WERI-Rb-1 (cell line): ENCODE results near the gene LRRC59.

Experiments
- DNase-seq: peaks from one replicate; pipeline ENCODE4 v3.0.0-alpha.2; 2020
- H3K27ac ChIP-seq: fragments of 250-450 bp; sonication (Bioruptor Pico); 2 replicates; pipeline ENCODE4 v1.5.1; 2020; ENCODE audit warnings: mild to moderate bottlenecking, moderate library complexity
- H3K27me3 ChIP-seq: fragments of 250-450 bp; sonication (Bioruptor Pico); 2 replicates; pipeline ENCODE4 v1.5.1; 2021; ENCODE audit warnings: mild to moderate bottlenecking, low read depth, moderate library complexity; ENCODE audit not compliant: insufficient read depth, severe bottlenecking
- H3K36me3 ChIP-seq: fragments of 250-450 bp; sonication (Bioruptor Pico); 2 replicates; pipeline ENCODE4 v1.5.1; 2020; ENCODE audit warnings: mild to moderate bottlenecking, moderate library complexity
- H3K4me3 ChIP-seq: 2 replicates; pipeline ENCODE4 v1.5.1; 2011; ENCODE audit warnings: low read depth, mild to moderate bottlenecking, control low read depth, low read length
- H3K9me3 ChIP-seq: fragments of 250-450 bp; sonication (Bioruptor Pico); 2 replicates; pipeline ENCODE4 v1.5.1; 2021; ENCODE audit warnings: mild to moderate bottlenecking, moderate library complexity; ENCODE audit not compliant: severe bottlenecking
- TF ChIP-seq, protein P1 (sequence below): IDR thresholded peaks from 2 replicates; pipeline ENCODE4 v1.5.1; 2011; ENCODE audit warnings: low read depth, mild to moderate bottlenecking, control low read depth, inconsistent platforms, low read length

Gene LRRC59

DNA sequence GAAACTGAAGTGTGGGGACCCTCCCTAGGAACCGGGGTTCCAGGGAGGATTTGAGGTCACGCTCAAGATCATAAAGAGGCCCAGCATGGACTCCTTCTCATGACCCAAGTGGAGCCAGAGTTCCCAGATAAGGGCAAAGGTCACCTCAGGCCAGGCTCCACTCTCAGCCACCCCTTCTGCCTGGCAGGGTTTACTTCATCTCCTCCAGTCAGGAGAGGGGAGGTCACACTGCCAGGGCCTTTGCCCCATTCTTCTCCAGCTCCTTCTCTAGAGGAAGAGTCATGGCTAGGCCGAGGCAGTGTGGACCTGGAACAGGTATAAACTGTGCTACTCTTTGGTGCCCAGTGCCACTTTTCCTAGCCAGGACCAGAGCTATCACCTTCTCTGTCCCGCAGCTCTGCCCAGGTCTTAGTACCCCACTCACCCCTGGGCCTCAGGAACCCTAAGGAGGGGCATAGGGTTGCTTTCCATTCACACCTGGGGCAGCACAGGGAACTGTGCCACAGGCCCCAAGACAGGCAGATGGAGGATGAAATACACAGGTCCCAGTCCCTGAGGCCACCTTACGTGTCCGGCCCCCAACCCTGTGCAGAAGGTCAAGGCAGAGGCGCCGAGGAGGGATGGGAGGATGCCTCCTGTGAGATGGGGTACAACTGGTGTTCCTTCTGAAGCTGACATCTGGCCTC lies 27.8 kb upstream of the LRRC59 start:
- H3K27ac ChIP-seq, result peak overlapping the region; percentile 77
- H3K27me3 ChIP-seq, result no peaks in the 10 kb centered on the region
- TF ChIP-seq, protein P1, sequence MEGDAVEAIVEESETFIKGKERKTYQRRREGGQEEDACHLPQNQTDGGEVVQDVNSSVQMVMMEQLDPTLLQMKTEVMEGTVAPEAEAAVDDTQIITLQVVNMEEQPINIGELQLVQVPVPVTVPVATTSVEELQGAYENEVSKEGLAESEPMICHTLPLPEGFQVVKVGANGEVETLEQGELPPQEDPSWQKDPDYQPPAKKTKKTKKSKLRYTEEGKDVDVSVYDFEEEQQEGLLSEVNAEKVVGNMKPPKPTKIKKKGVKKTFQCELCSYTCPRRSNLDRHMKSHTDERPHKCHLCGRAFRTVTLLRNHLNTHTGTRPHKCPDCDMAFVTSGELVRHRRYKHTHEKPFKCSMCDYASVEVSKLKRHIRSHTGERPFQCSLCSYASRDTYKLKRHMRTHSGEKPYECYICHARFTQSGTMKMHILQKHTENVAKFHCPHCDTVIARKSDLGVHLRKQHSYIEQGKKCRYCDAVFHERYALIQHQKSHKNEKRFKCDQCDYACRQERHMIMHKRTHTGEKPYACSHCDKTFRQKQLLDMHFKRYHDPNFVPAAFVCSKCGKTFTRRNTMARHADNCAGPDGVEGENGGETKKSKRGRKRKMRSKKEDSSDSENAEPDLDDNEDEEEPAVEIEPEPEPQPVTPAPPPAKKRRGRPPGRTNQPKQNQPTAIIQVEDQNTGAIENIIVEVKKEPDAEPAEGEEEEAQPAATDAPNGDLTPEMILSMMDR, result no peak
- peaks cover 2% of the 10 kb centered on the region for H3K9me3 ChIP-seq
- no peaks in the 10 kb centered on the region; the same call in 1 of the 2 replicates for H3K36me3 ChIP-seq
- no peak for DNase-seq
- peak overlapping the region; percentile 57 for H3K4me3 ChIP-seq

DNA sequence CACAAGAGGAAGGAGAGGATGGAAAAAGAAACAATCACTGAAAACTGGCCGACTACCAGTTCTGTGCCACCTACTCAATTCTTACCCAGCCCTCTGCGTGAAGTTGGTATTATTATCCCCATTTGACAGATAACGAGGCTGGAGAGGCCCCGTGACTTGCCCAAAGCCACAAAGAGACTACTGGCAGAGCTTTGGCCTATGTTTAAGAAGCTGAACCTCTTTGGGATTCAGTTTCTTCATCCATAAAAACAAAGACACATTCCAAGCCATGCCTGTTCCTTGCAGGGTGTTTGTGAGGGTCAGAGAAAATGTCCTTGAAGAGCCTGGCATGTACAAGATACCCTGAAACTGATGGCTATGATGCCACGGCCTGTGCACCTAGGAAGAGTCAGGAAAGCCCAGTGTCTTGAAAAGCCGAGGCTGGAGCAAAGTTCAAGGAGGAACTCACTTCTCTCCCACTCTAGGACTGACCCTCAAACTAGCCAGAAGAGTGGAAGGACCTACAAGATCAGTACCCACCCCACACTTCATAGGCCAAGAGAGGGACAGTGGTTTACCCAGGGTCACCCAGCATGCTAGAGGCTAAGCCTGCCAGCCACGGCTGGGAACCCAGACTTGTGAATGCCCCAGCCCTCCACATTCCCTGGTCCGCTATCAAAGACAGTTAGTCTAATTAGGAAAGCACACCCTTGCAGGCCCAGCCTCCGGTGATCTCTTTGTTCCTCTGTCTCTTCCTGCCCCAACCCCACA lies 27.1 kb upstream of the LRRC59 start:
- Histone ChIP-seq H3K36me3 (no peaks in the 10 kb centered on the region; the same call in 1 of the 2 replicates), H3K9me3 (peaks cover 2% of the 10 kb centered on the region), H3K27me3 (no peaks in the 10 kb centered on the region), H3K27ac (no peak overlapping the region; the same call in 1 of the 2 replicates), H3K4me3 (no peak overlapping the region)
- TF ChIP-seq, protein P1, result no peak
- DNase-seq, result no peak

GRCh38 chr17:50423553-50424159 lies 26.3 kb upstream of the LRRC59 start:
- H3K9me3 ChIP-seq, result peaks cover 9% of the 10 kb centered on the region
- no peak for DNase-seq
- TF ChIP-seq, protein P1, result no peak
- no peaks in the 10 kb centered on the region for H3K27me3 ChIP-seq
- no peak overlapping the region for H3K27ac ChIP-seq
- no peaks in the 10 kb centered on the region; the same call in 1 of the 2 replicates for H3K36me3 ChIP-seq
- no peak overlapping the region for H3K4me3 ChIP-seq

DNA sequence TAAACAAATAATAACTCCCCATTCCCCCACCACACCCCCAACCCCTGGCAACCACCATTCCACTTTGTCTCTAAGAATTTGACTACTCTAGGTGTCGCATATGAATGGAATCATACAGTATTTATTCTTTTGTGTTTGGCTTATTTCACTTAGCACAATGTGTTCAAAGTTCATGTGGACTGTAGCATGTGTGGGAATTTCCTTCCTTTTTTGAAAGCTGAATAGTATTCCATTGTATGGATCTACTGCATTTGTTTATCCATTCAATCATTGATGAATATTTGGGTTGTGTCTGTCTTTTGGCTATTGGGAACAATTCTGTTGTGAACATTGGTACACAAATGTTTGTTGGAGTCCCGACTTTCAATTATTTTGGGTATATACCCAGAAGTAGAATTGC lies 25.4 kb upstream of the LRRC59 start:
- H3K4me3 ChIP-seq, result no peak overlapping the region
- H3K9me3 ChIP-seq, result peaks cover 9% of the 10 kb centered on the region
- H3K36me3 ChIP-seq, result no peaks in the 10 kb centered on the region
- no peaks in the 10 kb centered on the region for H3K27me3 ChIP-seq
- H3K27ac ChIP-seq, result no peak overlapping the region
- TF ChIP-seq, protein P1, result no peak
- DNase-seq, result no peak

DNA sequence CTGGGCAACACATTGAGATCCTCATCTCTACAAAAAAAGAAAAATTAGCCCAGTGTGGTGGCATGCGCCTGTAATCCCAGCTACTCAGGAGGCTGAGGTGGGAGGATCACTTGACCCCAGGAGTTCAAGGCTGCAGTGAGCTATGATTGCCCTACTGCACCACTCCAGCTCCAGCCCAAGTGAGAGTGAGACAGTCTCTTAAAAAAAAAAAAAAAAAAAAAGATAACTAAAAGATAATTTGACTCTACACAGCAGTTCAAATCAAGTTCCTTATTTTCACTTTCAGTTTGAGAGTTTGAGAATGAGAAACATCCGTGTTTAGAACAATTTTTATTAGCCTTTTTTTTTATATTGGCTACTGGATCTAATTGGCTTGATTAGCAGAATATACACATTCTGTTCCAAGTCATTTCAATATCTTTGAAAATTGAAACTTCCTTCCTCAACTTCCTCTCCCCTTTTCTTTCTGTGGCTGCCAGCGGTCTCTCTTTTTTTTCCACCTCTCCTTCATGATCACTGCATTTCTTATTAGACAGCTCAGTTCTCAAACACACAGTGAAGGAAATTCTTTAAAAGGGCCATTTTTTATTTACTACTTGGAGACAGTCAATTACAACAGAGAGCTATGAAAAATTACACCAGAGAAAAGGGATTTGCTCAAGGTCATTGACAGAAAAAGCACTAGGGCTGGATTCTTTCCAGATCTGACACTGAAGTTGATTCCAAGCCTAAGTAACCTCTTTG lies 24.2 kb upstream of the LRRC59 start:
- H3K36me3 ChIP-seq, result no peaks in the 10 kb centered on the region
- TF ChIP-seq, protein P1, result no peak
- DNase-seq, result no peak
- H3K27me3 ChIP-seq, result no peaks in the 10 kb centered on the region
- no peak overlapping the region for H3K27ac ChIP-seq
- no peak overlapping the region for H3K4me3 ChIP-seq
- H3K9me3 ChIP-seq, result peaks cover 9% of the 10 kb centered on the region
